Fibroblast of lung (primary cell): ENCODE measurements around the gene C10orf143. TPM values are rescaled to one million over a fixed set of nuclear protein-coding genes. Genes with fewer than 3 reads are reported as not detected.

Experiments
- DNase-seq, 2 donors: peaks; one replicate each; pipeline versions ENCODE4 v3.0.0 to v3.0.0-alpha.2; 2010; ENCODE audit warnings: low read depth in 2 of 2
- H2AFZ ChIP-seq: 2 replicates; pipeline ENCODE4 v1.5.1; 2012; ENCODE audit warnings: low read length, control low read depth, inconsistent platforms
- H3K27ac ChIP-seq: 2 replicates; pipeline ENCODE4 v1.5.1; 2011; ENCODE audit warnings: low read length, control low read depth; ENCODE audit not compliant: insufficient read depth
- H3K27me3 ChIP-seq: 2 replicates; pipeline ENCODE4 v1.5.1; 2011; ENCODE audit warnings: mild to moderate bottlenecking, low read length; ENCODE audit not compliant: control insufficient read depth, insufficient read depth
- H3K36me3 ChIP-seq: 2 replicates; pipeline ENCODE4 v1.5.1; 2011; ENCODE audit warnings: low read length; ENCODE audit not compliant: control insufficient read depth, insufficient read depth
- H3K4me1 ChIP-seq: 2 replicates; pipeline ENCODE4 v1.5.1; 2011; ENCODE audit warnings: low read length; ENCODE audit not compliant: control insufficient read depth, insufficient read depth; ENCODE audit errors: extremely low read depth
- H3K4me2 ChIP-seq: 2 replicates; pipeline ENCODE4 v1.5.1; 2011; ENCODE audit warnings: low read length, control low read depth; ENCODE audit not compliant: insufficient read depth; ENCODE audit errors: extremely low read depth
- H3K4me3 ChIP-seq, 4 experiments: fragments of 200-600 bp in 1 of 4; sonication (generic) in 1 of 4; replicated peaks in 1 of 4; 2 replicates each; pipeline ENCODE4 v1.5.1; 2011 to 2016; ENCODE audit warnings: low read length in 4 of 4, low read depth in 3 of 4, mild to moderate bottlenecking in 3 of 4, control low read depth in 2 of 4, inconsistent platforms in 1 of 4, mixed read lengths in 1 of 4; ENCODE audit not compliant: insufficient read depth in 1 of 4; ENCODE audit errors: control extremely low read depth in 1 of 4
- H3K79me2 ChIP-seq: 2 replicates; pipeline ENCODE4 v1.5.1; 2012; ENCODE audit warnings: mild to moderate bottlenecking, low read length, inconsistent platforms; ENCODE audit not compliant: control insufficient read depth, insufficient read depth
- H3K9ac ChIP-seq: 2 replicates; pipeline ENCODE4 v1.5.1; 2011; ENCODE audit warnings: mild to moderate bottlenecking, low read length, control low read depth; ENCODE audit not compliant: insufficient read depth
- H3K9me3 ChIP-seq: 2 replicates; pipeline ENCODE4 v1.5.1; 2012; ENCODE audit warnings: low read depth, low read length; ENCODE audit not compliant: control insufficient read depth, insufficient read depth
- H4K20me1 ChIP-seq: 2 replicates; pipeline ENCODE4 v1.5.1; 2011; ENCODE audit warnings: low read length; ENCODE audit not compliant: control insufficient read depth, insufficient read depth; ENCODE audit errors: extremely low read depth
- CTCF ChIP-seq, 2 donors: IDR thresholded peaks in 1 of 2; conservative IDR thresholded peaks in 1 of 2; 1 replicate in 1 of 2; 2 replicates in 1 of 2; pipeline ENCODE4 v1.5.1; 2011 to 2012; ENCODE audit warnings: low read length in 2 of 2, control low read depth in 1 of 2, inconsistent platforms in 1 of 2, low read depth in 1 of 2, mild to moderate bottlenecking in 1 of 2
- EZH2 ChIP-seq: IDR thresholded peaks from 2 replicates; pipeline ENCODE4 v1.5.1; 2012; ENCODE audit warnings: low read length, control low read depth, mild to moderate bottlenecking; ENCODE audit errors: missing control alignments
- polyA plus RNA-seq, 2 donors: library from polyadenylated mRNA; depleted of rRNA in 1 of 2; stranded (reverse) in 1 of 2; unstranded in 1 of 2; fragments of >200 nt; gene quantifications; 2 replicates each; pipeline ENCODE4 v1.2.1, GENCODE V29; 2011 to 2012; ENCODE audit warnings: missing spikeins in 1 of 2
- total RNA-seq: library from RNA; depleted of rRNA; stranded (reverse); fragments of >200 nt; gene quantifications from 2 replicates; pipeline ENCODE4 v1.2.1, GENCODE V29; 2014

C10orf143 gene
- total and polyA plus RNA-seq, 2 donors (not counting 1 experiment from before 2014, with no cell fraction given) = 1.5 to 2.0 TPM

GRCh38 chr10:130044067-130045061 lies 66.3 kb downstream of the C10orf143 start:
- TF ChIP-seq EZH2 (no peak), CTCF (conservative IDR thresholded peaks at IDR 0.05 in 1 of 2, IDR thresholded peaks at IDR 0.05 in 1 of 2; ENCODE audit: low read depth in 1 of 2, low read length in 2 of 2) (no peak)
- H4K20me1 ChIP-seq = no peaks in the 10 kb centered on the region
- H3K4me2 ChIP-seq = no peak overlapping the region

GRCh38 chr10:130043491-130043890 lies 67.1 kb downstream of the C10orf143 start:
- Histone ChIP-seq H3K27ac (no peak overlapping the region), H3K4me1 (no peaks in the 10 kb centered on the region), H2AFZ (no peak overlapping the region), H3K36me3 (no peaks in the 10 kb centered on the region), H3K4me2 (no peak overlapping the region), H3K9me3 (no peaks in the 10 kb centered on the region), H3K27me3 (no peaks in the 10 kb centered on the region), H4K20me1 (no peaks in the 10 kb centered on the region), H3K9ac (no peak overlapping the region), H3K79me2 (no peaks in the 10 kb centered on the region), H3K4me3 (no peak overlapping the region)
- no peak for DNase-seq
- TF ChIP-seq EZH2 = no peak
- no peak for TF ChIP-seq CTCF (conservative IDR thresholded peaks at IDR 0.05 in 1 of 2, IDR thresholded peaks at IDR 0.05 in 1 of 2; ENCODE audit: low read depth in 1 of 2, low read length in 2 of 2)

More at GRCh38 chr10:130044067-130045061, 66.3 kb downstream of the C10orf143 start:
- no peak for DNase-seq
- Histone ChIP-seq H3K9ac (no peak overlapping the region), H3K36me3 (no peaks in the 10 kb centered on the region), H2AFZ (no peak overlapping the region), H3K9me3 (no peaks in the 10 kb centered on the region), H3K27me3 (no peaks in the 10 kb centered on the region), H3K4me1 (no peaks in the 10 kb centered on the region), H3K27ac (no peak overlapping the region), H3K4me3 (no peak overlapping the region), H3K79me2 (no peaks in the 10 kb centered on the region)

DNA sequence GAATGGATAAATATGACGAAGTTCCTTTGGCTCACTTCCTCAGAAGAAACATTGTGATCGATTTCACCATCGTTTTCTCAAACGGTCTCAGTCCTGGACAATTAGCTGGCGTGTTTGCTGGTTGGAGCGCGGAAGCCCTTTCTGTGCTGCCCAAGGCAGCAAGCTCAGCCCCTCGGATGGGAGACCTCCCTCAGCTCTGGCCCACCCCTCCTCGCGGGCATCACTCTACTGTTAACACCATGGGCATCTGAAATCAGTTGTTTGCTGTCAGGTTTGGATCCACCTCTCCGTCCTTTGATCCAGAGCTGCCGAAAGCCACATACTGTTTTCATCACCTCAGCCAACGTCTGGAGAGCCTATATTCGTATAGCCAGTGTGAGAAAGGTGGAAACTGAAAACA lies 68.2 kb downstream of the C10orf143 start:
- no peak overlapping the region for H3K4me2 ChIP-seq
- H3K36me3 ChIP-seq = no peaks in the 10 kb centered on the region
- no peak overlapping the region for H3K4me3 ChIP-seq
- no peak for DNase-seq
- H3K79me2 ChIP-seq = no peaks in the 10 kb centered on the region
- H2AFZ ChIP-seq = no peak overlapping the region
- no peaks in the 10 kb centered on the region for H3K27me3 ChIP-seq
- H4K20me1 ChIP-seq = no peaks in the 10 kb centered on the region
- H3K9ac ChIP-seq = no peak overlapping the region
- TF ChIP-seq EZH2 (no peak), CTCF (conservative IDR thresholded peaks at IDR 0.05 in 1 of 2, IDR thresholded peaks at IDR 0.05 in 1 of 2; ENCODE audit: low read depth in 1 of 2, low read length in 2 of 2) (no peak)
- no peaks in the 10 kb centered on the region for H3K4me1 ChIP-seq
- H3K27ac ChIP-seq = no peak overlapping the region
- H3K9me3 ChIP-seq = no peaks in the 10 kb centered on the region
